Measurements from ENCODE around the gene PRR12. TPM values are rescaled to one million over a fixed set of nuclear protein-coding genes. Genes with fewer than 3 reads are reported as not detected.
A peak's percentile ranks its signal among the peaks of the same experiment; 100 is the strongest.

The PRR12 gene
- total and polyA plus RNA-seq, 9 of the 15 experiments (the other 6 are each of a cell fraction or from before 2014, with no cell fraction given): 0.01 to 21.1 (median 0.98) TPM

GRCh38 chr19:49609499-49610092 is 18.6 kb downstream of the PRR12 start:
- Histone ChIP-seq H2AFZ (ENCODE audit: low read depth, low read length) (no peak overlapping the region), H3K4me1 (replicated peaks in 1 of 2; ENCODE audit: control insufficient read depth in 2 of 2, insufficient read depth in 2 of 2, low read length in 2 of 2) (peaks cover 0 to 4% of the 10 kb centered on the region in 2 experiments; a peak in 2 of 5 replicates), H3K4me3 (no peak overlapping the region), H3K36me3 (ENCODE audit: control insufficient read depth, insufficient read depth, low read length) (peaks cover 63% of the 10 kb centered on the region; the same call in 2 of the 3 replicates), H3K9me3 (replicated peaks; ENCODE audit: control insufficient read depth, insufficient read depth, low read depth, low read length) (no peaks in the 10 kb centered on the region), H3K9ac (ENCODE audit: insufficient read depth in 1 of 2, low read depth in 2 of 2, low read length in 2 of 2) (no peak overlapping the region; a peak in 1 of 4 replicates), H4K20me1 (replicated peaks; ENCODE audit: control insufficient read depth, insufficient read depth, low read length) (no peaks in the 10 kb centered on the region; the same call in 1 of the 2 replicates), H3K4me2 (ENCODE audit: insufficient read depth, low read length) (no peak overlapping the region), H3K9me1 (ENCODE audit: control insufficient read depth, insufficient read depth, low read length) (no peaks in the 10 kb centered on the region), H3K27ac (ENCODE audit: extremely low read depth, low read depth, low read length) (no peak overlapping the region), H3K27me3 (ENCODE audit: control insufficient read depth in 2 of 2, insufficient read depth in 2 of 2, low read length in 2 of 2) (no peaks in the 10 kb centered on the region), H3K79me2 (ENCODE audit: control insufficient read depth, insufficient read depth, low read length) (peaks cover 3% of the 10 kb centered on the region; the same call in 2 of the 3 replicates)
- TSS peak; percentile 27 for BruUV-seq (replicated peaks)
- FAIRE-seq (no peak), ATAC-seq (no peak), DNase-seq (ENCODE audit: extremely low read depth in 1 of 4, low spot score in 3 of 4) (peak in 2 of 4 experiments; percentile 6 to 9)
- CTCF ChIA-PET (ENCODE audit: low intra/inter-chr PET ratio): interaction anchor here (0.7 kb wide), 1 partner anchor 149 kb away, joined by 6 read pairs; no protein-coding TSS in a partner anchor
- 86% methylated on average over 5 of the region's 12 CpGs for WGBS (ENCODE audit: insufficient coverage, low coverage, missing lambda C conversion rate)
- in situ Hi-C loops (cut with MboI): no loop called here
- POLR2A ChIA-PET: no interaction called here
- TF ChIP-seq ZBTB49 (CRISPR knock-in tag; IDR thresholded peaks at IDR 0.05; ENCODE audit: borderline replicate concordance) (no peak), ILF3 (IDR thresholded peaks at IDR 0.05; ENCODE audit: borderline replicate concordance) (no peak), PRDM10 (IDR thresholded peaks at IDR 0.05; ENCODE audit: partially characterized antibody) (peak; percentile 56), HMGXB4 (CRISPR knock-in tag; IDR thresholded peaks at IDR 0.05) (no peak)
- intact Hi-C loops (cut with micrococcal nuclease): no loop called here

Measured in K562 (cell line).